Kidney (tissue), 14 donors: ENCODE data around the gene RIMBP2. TPM values are rescaled to one million over a fixed set of nuclear protein-coding genes. Genes with fewer than 3 reads are reported as not detected.

Experiments used
- DNase-seq, 5 donors: peaks; one replicate each; pipeline ENCODE4 v3.0.0-alpha.2; 2013 to 2020
- FAIRE-seq: peaks from 2 replicates; lab custom pipeline; 2012; peaks lifted over from hg19 to GRCh38; lab: Jason Lieb, UNC
- H3K27ac ChIP-seq, 2 donors: one replicate each; pipeline ENCODE4 v1.7.0; 2013; ENCODE audit warnings: low read depth in 2 of 2, low read length in 2 of 2, inconsistent platforms in 1 of 2
- H3K27me3 ChIP-seq: one replicate; pipeline ENCODE4 v1.7.1; 2013; ENCODE audit warnings: low read length, inconsistent platforms; ENCODE audit not compliant: control insufficient read depth, insufficient read depth
- H3K36me3 ChIP-seq, 3 donors: one replicate each; pipeline versions ENCODE4 v1.7.0 to v1.7.1; 2013; ENCODE audit warnings: low read length in 3 of 3, control low read depth in 1 of 3, inconsistent platforms in 1 of 3; ENCODE audit not compliant: insufficient read depth in 3 of 3, control insufficient read depth in 2 of 3
- H3K4me1 ChIP-seq, 3 donors: one replicate each; pipeline versions ENCODE4 v1.7.0 to v1.7.1; 2013; ENCODE audit warnings: low read length in 3 of 3, inconsistent platforms in 1 of 3, low read depth in 1 of 3; ENCODE audit not compliant: control insufficient read depth in 2 of 3, insufficient read depth in 2 of 3
- H3K4me3 ChIP-seq, 3 donors: one replicate each; pipeline versions ENCODE4 v1.7.0 to v1.8.1; 2013; ENCODE audit warnings: low read length in 3 of 3, control low read depth in 1 of 3, inconsistent platforms in 1 of 3
- H3K9ac ChIP-seq, 3 donors: one replicate each; pipeline versions ENCODE4 v1.7.0 to v1.7.1; 2013; ENCODE audit warnings: low read length in 3 of 3, control low read depth in 1 of 3, inconsistent platforms in 1 of 3
- H3K9me3 ChIP-seq, 3 donors: one replicate each; pipeline versions ENCODE4 v1.7.0 to v1.7.1; 2013; ENCODE audit warnings: low read length in 3 of 3, control low read depth in 1 of 3, inconsistent platforms in 1 of 3; ENCODE audit not compliant: control insufficient read depth in 2 of 3, insufficient read depth in 1 of 3
- CTCF ChIP-seq: IDR thresholded peaks from 3 replicates; pipeline ENCODE4 v1.5.1; 2012; ENCODE audit warnings: mild to moderate bottlenecking, moderate library complexity, borderline replicate concordance; ENCODE audit not compliant: insufficient read depth; ENCODE audit errors: extremely low read depth
- intact Hi-C: fragments of 100-400 bp; cut with DNase I; formaldehyde crosslinking; loops from one replicate; pipeline ENCODE4 v1.11.1; 2022
- polyA plus RNA-seq: library from polyadenylated mRNA; stranded (reverse); fragments of 350-450 nt; fragmentation: Illumina TruSeq; extraction: RNeasy Lipid Tissue Mini Kit (QIAGEN cat#74804); gene quantifications from one replicate; pipeline ENCODE4 v1.2.3, GENCODE V29; 2014; ENCODE audit warnings: low read depth, low replicate concordance; ENCODE audit not compliant: insufficient read depth
- total RNA-seq: library from RNA; stranded (reverse); fragmentation: NEBNext Ultra II Directional; extraction: Animal tissue kit (Norgen Biotek cat#: 25700); gene quantifications from one replicate; pipeline ENCODE4 v1.2.1, GENCODE V29; 2021
- donor health status: control.
- donor health status: control.
- donor health status: control.
- donor health status: control.
- donor health status: control.
- donor health status: DM: yes; HTN: yes; CAD: no.
- donor health status: Normal renal cell carcinoma (clear cell type).

Gene RIMBP2
- total and polyA plus RNA-seq, 2 donors from 2014 or later = 2.8 to 51.7 TPM

GRCh38 chr12:130473266-130473665 is 242.8 kb downstream of the RIMBP2 start:
- no peak overlapping the region for H3K4me3 ChIP-seq
- no peak for TF ChIP-seq CTCF
- DNase-seq = no peak
- intact Hi-C loops = no loop called here
- H3K9ac ChIP-seq = no peak overlapping the region
- no peaks in the 10 kb centered on the region for H3K27me3 ChIP-seq
- H3K27ac ChIP-seq = no peak overlapping the region
- H3K9me3 ChIP-seq = peaks cover 0 to 2% (median 0%) of the 10 kb centered on the region in 3 donors
- FAIRE-seq = no peak
- H3K4me1 ChIP-seq = no peaks in the 10 kb centered on the region
- no peaks in the 10 kb centered on the region for H3K36me3 ChIP-seq

GRCh38 chr12:130470969-130471368 is 245.1 kb downstream of the RIMBP2 start:
- Histone ChIP-seq H3K9me3 (peaks cover 0 to 14% (median 0%) of the 10 kb centered on the region in 3 donors), H3K27me3 (no peaks in the 10 kb centered on the region), H3K4me1 (no peaks in the 10 kb centered on the region), H3K4me3 (no peak overlapping the region), H3K36me3 (no peaks in the 10 kb centered on the region), H3K27ac (no peak overlapping the region), H3K9ac (no peak overlapping the region)
- no peak for TF ChIP-seq CTCF
- intact Hi-C loops = no loop called here
- FAIRE-seq (no peak), DNase-seq (no peak)

GRCh38 chr12:130469552-130469951 is 246.5 kb downstream of the RIMBP2 start:
- Histone ChIP-seq H3K4me1 (no peaks in the 10 kb centered on the region), H3K4me3 (no peak overlapping the region), H3K9ac (no peak overlapping the region), H3K36me3 (no peaks in the 10 kb centered on the region), H3K27ac (no peak overlapping the region), H3K9me3 (peaks cover 0 to 14% (median 0%) of the 10 kb centered on the region in 3 donors), H3K27me3 (no peaks in the 10 kb centered on the region)
- TF ChIP-seq CTCF = no peak
- no peak for DNase-seq
- no peak for FAIRE-seq
- intact Hi-C loops = no loop called here

- Histone ChIP-seq H3K9me3 (peaks cover 0 to 14% (median 0%) of the 10 kb centered on the region in 3 donors), H3K4me3 (no peak overlapping the region), H3K4me1 (no peaks in the 10 kb centered on the region), H3K27ac (no peak overlapping the region), H3K9ac (no peak overlapping the region), H3K36me3 (no peaks in the 10 kb centered on the region), H3K27me3 (no peaks in the 10 kb centered on the region)
- FAIRE-seq (no peak), DNase-seq (peak in 1 of 5 donors; percentile 71)
- intact Hi-C loops = no loop called here
- no peak for TF ChIP-seq CTCF
Measured at GRCh38 chr12:130468700-130469245, 247.3 kb downstream of the RIMBP2 start.
